COLO668 (cell line): ENCODE results near the gene HOXB3.

Experiments
- DNase-seq: peaks from one replicate; lab custom pipeline; 2025; ENCODE audit not compliant: unreplicated experiment; lab: John Stamatoyannopoulos, UW

The HOXB3 gene

DNA sequence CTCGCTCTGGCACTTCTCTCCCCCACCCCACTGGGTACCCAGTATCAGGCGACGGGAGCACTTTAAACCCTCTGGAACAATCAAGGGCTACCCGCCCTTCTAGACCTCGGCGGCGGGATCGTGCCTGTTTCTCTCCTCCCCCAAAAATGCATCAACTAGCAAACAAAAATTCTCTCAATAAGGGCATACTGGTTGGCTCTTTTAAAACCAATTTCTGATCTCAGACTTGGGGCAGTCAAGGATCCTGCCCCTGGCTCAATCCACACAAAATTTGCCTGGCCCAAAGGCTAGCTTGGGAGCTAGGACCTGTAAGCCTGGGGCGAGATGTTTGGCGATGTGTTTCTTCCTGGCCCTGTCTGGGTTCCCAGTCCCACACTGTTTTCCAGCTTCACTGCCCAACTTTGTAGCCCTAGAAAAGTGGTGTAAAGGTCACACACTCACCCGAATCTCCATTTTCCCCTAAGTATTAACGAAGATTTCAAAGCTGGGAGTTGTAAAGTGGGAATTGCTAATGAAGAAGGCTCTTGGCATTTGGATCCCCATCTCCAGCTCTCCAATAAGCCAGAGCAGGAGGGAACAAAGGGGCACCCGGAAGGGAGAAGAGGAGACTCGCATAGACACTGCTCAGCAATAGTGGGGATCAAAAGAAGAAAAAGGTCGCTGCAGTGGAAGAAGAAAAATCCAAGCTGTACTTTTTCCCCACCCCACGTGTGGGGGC, 30.8 kb downstream of the HOXB3 start:
- DNase-seq, result no peak

DNA sequence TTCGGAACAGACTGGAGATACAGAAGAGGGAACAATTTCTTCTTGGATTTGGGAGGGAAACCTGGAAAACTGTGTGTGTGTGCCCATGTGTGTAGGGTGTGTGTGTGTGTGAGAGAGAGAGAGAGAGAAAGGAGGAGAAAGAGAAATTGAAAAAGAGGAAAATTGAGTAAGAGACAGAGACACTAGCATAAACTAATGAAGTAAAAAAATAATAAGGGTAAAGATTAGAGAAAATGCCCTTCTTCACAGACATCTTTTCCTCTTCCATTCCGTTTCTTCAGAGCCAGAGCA, 31.3 kb downstream of the HOXB3 start:
- DNase-seq, result no peak

DNA sequence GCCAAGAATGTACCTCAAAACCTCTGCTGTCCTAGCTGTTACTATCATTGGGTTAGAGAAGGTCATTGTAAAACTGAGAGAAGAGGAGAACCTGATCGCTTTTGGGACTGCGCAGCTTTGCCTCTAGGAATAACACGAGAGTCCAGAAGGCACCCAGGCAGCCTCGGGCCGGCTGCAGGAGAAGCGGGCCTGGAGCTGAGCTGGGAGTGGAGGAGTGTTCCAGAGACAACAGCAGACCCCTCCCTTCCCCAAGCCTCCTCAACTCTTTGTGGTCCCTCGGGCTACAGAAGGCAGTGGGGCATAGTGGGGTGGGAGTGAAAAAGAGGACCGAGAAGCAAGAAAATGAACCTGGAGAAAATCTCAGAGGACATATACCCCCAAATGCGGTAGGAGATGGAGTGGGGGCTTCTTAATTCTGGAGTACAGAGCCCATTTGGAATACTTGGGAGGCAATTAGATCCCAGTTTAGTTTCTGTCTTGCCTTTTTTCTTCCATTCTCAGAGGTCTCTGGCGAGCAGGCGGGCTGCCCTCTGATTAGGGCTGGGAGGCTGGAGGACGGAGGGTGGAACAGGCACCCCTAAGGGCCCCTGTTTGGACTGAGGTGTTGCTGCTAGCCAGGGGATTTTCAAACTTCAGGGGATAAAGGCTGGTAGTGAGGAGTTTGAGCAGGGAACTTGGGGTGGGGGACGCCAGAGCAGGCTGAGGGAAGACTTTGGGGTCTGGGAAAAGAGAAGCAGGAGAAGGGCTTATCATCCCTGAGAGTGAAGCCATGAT, 31.8 kb downstream of the HOXB3 start:
- DNase-seq, result no peak

DNA sequence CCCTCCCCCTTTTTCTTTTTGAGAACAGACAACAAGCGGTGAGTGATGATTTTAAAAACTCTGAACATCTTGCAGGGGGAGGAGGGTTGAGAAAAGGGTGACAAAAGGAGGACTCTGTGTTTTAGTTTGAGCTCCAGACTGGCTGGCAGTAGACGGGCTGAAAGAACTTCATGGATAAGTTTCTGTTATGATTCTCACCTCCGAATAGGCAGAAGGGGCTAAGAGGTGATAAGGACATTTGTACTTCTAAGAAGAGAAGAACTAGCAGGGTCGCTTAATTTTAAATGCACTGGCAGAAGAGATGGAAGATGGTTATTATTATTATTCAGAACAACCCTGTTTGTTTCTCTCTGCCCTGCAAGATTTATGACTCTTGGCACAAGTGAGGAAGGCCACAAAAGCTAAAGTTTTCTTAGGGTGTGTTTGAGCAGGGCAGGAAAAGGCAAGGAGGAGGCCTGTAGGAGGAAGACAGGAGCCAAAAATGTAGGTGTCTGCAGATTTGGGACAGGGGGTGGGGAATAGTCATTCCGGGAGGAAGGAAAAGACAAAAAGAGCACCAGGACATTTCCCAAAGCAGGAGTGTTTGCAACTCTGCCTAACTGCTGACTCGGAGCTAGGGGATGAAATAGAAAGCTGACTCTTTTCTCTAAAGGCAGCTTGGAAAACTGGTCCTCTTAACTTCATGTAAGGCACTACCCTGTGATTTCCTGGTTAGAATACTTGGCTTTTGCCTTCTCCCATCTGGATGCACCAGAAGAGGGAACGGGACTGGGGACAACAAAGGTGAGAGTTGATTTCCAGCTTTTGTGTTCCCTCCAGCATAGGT, 33.3 kb downstream of the HOXB3 start:
- DNase-seq, result no peak

DNA sequence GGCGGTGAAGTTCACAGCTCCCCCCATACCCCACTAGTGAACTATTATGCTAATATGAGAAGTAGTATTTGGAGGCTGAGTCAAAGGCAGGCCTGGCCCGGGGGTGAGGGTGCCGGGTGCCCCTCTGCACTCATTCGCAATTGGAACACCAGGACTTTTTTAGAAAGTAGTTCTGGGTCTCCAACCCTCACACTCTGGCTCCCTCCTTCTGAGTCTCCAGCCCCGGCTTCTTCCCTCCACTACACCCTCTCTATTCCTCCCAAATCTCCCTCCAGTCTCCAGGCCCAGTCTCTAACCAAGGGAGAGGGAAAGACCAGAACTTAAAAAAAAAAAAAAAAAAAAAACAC, 33.8 kb downstream of the HOXB3 start:
- no peak for DNase-seq

DNA sequence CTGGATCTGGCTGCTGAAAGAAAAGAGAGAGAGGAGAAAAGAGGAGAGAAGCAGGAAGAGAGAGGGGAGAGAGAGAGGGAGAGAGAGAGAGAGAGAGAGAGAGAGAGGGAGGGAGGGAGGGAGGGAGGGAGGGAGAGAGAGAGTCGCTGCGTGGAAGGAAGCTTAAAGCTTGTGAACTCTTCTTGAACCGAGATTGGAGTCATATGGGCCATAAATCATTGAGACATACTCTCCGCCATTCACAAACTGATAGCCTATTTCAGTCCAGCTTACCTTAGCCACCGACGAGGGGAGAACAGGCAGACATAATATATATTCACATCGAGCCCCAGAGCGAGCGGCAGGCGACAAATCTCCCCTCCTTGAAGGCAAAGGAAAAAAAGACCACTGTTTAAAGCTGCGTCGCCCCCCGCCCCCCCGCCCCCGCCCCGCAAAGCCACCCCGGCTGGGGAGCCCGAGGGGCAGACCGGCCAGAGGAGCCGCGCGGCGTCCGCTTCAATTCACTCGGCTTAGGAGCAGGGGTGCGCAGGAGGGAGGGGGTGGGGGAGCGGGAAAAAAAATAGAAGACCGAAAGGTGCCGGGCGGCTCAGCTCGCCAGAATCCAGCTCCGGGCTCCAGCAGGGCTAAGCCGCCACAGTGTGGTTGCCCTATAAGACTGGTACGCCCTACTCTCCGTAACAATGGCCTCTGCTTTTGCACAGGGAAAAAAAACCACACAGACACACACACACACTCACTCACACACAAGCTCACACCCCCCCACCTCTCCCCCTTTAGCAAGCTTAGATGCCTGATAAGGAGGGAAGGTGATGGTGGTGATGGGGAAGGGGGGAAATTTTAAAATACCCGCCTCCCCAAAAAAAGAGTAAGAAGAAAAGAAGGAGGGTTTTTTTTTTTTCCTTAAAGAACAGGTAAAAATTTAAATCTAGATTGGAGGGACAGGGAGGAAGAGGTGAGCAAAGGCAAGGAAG, 34.5 kb downstream of the HOXB3 start:
- DNase-seq, result peak; percentile 52

DNA sequence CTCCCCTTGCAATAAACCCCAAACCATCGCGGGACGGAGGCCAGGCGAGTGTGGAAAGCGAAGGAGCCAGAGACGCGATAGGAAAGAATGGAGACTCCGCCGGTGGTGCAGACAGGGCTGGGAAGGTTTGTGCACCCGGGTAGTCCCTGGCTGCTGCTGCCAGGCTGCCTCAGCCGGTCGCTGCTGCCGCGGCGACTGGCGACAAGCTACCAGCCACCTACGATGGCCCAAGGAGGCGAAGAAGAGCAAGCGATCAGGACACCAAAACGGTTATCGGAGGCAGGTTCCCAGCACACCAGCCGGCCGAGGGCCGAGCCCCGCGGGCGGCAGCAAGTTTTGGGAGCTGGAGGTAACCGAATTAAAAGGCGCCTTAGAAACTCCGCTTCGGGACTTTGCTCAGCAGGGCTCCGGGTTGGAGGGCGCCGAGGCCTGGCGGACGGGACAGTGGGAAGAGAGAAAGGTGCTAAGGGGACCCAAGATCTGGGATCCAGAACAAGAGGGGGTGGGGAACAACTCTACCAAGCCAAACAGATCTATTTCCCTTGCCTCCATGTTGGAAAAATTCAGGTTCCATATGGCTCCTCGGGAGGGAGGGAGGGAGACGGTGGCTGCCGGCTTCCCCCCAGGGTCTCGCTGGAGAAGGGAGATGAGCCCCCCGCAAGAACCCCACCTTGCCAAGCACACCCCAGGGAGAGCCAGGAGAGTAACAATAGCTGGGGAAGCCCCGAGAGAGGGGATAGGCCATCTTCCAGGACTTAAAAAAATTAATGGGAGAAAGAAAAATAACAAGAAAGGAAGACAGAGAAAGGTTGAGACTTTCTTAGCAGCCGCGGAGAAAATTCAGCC, 35.4 kb downstream of the HOXB3 start:
- peak; percentile 27 for DNase-seq

DNA sequence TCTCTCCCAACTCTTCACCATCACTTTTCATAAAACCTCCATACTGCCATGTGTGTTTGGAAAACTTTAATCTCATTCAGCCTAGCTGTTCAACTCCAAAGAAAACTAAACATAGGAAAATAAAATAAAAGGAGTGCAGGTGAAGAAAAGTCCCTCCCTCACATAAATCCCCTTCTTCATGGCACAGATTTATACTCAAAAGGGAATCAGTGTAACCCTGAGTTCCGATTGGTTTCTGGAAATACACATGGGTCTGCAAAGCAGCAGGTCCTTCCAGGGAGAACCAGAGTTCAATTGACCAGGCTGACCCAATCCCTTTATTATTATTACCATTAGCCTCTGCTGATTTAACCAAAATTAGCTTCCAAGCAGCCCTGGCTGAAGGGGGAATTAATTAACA, 36.2 kb downstream of the HOXB3 start:
- no peak for DNase-seq

DNA sequence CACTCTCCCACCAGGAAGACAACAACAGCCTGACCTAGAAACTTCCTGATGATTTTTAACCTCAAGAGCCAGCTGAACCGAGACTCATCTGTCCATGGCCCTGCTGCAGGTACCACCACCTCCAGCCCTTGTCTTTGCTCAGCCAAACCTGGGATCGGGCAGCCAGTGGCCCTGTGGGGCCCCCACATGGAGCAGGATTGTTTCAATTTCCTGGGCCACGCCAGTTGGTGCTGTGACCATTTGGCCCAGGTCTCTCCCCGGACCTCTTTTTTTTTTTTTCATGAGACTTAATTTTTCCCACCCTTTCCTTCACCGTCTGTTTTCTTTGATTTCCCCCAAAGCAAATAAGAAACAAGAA, 36.9 kb downstream of the HOXB3 start:
- DNase-seq, result peak; percentile 33

DNA sequence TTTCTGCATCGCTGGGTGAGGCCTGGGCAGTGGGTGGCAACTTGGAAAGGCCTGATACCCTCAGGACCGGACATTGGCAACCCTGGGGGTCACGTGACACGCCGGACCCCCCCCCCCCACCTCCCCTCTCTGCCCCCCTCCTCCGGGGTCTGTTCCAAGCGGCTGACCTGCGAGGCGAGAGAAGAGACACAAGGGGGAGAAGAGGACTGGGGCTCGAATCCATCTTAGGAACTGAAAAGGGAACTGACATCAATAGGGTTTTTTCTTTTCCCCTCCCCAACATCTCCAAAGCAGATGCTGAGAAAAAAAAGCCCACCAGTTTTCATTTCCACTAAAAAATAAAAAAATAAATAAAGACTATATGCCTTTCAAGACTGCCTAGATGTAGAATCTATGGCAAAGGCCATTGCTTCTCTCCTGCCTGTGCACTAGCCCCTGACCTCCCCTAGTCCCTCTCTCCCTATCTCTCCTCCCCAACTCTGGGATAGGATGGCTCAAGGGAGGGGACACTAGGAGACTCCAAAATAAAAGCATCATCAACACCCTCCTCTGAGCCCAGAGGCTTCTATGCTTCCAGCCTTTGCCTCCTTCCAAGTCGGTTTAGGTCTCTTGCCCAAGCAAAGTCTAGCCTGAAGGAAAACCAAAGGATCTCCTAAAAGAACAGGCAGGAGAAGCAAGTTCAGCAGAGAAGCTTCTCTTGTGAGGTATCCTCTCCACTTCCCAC, 37.4 kb downstream of the HOXB3 start:
- DNase-seq, result no peak

DNA sequence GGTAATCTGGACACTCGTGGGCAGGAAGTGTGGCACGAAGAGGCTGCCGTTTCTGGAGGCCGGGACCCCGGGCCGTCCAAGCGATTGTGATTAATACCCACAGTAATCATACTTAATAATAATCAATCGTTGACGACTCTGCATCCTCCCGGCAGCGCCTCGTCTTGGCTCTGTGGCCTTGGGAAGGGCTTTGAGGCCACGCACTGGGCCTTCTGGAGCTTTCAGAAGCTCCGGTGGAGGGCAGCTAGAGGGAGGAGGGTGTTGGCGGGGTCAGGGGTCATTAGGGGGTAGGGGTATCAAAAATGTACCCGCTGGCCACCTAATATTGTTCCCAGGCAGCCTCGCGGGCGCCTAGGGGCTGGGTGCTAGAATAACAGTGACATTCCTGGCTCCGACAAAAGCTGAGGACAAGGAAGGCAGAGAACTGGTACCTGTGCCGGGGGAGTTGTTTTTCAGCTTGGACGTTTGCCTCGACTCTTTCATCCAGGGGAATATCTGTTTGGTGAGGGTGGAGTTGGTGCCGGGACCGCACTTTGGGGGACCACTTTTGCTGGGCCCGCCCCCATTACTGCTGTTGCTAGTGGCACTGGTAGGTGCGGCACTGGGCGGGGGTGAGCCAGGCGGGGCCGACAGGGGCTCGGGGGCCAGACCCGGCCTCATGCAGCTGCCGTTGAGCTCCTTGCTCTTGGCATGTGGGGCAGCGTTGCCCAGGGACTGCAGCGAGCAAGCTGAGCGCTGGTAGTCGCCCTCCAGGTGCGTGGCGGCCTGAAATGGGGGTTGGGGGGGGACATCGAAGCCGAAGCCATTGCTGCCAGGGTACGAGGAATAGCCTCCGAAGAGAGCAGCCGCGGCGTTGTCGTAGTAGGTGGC, 38.2 kb downstream of the HOXB3 start:
- DNase-seq, result peak; percentile 21

DNA sequence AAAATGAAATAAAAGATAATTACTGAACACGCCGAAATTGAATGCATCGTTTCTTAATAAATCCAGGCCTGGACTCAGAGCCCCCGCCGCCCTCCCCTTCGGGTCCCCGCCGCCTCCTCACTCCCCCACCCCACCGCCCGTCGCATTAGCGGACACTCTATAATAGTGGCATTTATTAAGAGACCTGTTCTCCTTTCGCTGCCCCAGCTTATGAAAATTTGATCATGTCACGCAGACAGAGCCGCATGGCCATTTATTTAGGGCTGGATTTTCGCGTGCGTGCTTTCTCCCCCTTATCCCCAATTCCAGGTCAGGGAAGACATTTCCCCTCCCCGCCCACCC, 38.9 kb downstream of the HOXB3 start:
- DNase-seq, result no peak

DNA sequence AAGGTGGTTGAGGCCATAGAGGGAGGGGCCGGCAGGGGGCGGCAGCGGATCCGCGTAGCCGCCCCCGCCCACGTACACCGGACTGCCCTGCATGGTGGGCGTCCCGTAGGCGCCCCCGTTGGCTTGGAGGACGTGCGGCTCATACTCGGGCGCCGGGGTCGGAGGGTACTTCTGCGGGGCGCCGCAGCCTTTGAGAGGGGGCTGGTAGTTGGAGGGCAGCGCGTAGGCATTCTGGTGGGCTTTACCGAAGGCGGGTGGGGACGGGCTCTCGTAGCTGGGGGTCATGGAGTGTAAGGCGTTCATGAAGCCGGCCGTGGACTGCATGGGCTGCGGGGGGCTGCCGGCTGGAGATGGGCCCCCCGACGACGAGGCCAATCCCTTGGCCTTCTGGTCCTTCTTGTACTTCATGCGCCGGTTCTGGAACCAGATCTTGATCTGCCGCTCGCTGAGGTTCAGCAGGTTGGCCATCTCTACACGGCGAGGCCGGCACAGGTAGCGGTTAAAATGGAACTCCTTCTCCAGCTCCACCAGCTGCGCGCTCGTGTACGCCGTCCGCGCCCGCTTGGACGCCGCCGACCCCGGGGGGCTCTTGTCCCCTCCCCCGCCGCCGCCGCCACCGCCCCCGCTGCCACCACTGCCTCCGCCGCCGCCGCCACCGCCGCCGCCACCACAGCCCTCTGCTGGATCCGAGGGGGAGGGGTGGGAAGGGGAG, 39.4 kb downstream of the HOXB3 start:
- DNase-seq, result no peak

DNA sequence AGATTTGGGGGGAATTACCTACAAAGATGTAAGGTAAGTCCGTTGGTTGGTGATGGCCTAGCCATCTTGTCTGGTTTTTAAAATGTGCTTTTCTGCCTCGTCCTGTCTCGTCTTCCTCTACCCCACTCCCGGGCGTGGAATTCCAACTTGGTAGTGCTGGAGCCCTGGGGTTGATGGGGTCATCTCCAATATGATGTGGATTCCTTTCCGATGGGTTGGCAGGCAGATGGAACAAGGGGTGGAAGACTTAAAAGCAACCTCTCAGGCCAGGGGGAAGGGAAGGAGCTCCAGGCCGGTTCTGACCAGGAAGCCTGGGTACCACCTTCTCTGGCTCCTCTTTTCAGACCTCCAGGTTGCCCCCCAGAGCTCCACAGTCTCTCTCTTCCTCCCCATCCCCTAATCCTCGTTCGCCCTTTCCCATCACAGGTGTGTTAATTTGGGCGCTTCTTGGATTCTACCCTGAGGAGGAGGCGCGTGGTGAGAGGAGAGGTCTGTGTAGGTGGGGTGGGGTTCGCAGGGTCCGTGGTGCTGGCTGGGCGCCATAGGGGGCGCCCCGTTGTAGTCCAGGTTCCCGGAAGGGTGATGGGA, 40.0 kb downstream of the HOXB3 start:
- no peak for DNase-seq

DNA sequence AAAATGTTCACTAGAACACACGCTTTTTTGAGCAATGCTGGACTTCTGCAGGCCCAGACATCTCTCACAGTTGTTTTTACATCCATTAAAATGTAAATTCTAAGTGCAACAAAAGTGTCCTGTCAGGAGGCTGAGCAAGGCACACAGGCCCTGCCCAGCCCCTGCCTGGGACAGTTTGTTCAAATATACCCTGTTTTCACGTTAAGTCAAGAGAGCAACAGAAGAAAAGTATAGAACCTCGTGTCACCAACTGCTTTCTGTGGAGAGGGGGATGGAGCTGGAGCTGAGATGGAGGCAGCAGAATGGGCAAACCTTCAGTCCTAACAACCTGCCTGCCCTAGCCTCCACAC, 40.8 kb downstream of the HOXB3 start:
- no peak for DNase-seq

DNA sequence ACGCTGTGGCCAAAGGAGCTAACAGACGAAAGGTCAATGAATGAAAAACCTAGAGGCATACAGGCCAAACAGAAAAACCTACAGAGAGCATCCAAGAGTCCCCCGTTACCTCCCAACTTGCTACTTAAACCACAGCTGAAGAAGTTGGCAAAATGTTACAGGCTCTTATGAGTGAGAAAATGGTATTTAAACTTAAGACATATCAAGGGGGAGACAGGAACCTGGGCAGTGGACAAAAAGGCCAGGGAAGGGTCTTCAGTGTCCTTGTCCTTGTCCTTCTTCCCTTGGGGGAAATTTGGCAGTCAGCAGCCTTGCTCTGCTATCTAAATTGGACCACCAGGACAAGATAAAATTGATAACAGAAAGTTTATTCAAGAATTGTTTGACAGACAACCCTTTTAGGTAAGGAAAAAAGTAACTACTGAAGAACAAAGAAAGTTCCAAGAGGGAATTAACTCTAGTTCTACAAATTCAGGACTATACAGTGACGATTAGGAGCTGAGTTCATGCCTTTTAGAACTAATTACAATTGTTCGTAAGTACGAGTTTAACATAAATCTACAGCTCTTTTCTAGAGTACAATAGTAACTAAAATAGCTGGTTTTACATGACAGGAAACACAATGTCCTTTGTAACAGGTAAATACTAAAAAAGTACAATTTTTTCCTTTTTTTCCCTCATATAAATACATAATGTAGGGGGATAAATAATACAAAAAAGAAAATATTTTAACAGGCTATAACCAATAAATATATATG, 41.3 kb downstream of the HOXB3 start:
- DNase-seq, result no peak
